ENCODE results near the gene MCAM.

The MCAM gene

DNA sequence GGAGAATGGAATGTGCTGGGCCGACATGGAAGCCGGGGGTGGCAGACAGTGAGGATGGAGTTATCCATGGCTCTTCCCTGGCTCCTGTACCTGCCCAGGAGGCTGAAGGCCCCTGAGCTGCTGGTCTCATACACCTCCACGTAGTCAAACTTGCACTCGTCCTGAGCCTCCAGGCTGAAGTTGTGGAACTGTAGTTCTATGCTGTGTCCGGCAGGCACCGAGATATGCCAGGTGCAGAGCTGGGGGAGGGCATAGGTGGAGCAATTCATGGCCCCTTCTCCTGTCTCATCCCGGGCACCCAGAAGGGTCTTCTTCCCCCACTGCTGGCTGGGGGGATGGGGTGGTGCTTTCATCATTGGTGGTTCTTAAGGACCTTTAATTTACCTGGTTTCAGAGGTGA, 26.8 kb upstream of the MCAM start:
- TF ChIP-seq BACH2 (CRISPR knock-in tag; IDR thresholded peaks at IDR 0.05; ENCODE audit: borderline replicate concordance) (no peak), PPARA (CRISPR knock-in tag; IDR thresholded peaks at IDR 0.05; ENCODE audit: borderline replicate concordance) (no peak), ZC3H10 (CRISPR knock-in tag; IDR thresholded peaks at IDR 0.05) (no peak)
- no peak for ATAC-seq

DNA sequence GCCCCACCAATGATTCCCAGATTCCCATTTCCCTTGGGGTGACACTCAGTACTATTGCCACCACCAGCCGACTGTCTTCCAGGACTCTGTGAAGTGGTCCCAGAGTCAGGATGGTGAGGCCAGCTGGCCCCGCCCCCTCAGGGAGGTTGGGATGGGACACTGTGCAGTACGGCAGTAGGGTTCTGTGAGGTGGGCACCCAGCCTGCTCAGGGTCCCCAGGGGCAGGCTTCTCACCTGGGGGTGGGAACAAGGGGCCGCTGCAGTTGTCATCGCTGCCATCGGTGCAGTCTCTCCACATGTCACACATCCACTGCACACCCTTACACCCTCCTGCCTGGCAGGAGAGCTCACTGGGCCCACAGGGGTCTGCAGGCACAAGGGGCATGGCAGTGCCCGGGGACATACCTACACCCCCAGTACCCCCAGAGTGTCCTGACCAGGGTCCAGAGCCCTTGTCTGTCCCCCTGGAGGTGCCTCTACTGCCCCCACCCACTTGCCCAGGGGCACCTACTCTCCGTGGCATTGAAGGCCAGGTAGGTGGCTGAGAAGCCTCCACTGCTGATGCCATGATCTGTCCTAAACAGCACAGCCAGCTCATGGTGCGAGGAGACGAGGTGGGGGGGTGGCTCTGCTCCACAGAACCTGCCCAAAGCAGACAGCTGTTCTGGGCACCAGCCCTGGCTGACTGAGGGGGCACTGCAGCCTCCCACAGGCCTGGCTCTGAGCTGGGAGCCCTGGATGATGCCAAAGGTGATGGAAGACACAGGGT, 25.6 kb upstream of the MCAM start:
- ATAC-seq: no peak
- TF ChIP-seq SNAI2 (CRISPR knock-in tag; IDR thresholded peaks at IDR 0.05) (no peak), ISL1 (CRISPR knock-in tag; IDR thresholded peaks at IDR 0.05) (no peak), TCF4 (CRISPR knock-in tag; IDR thresholded peaks at IDR 0.05; ENCODE audit: borderline replicate concordance) (no peak), RARB (CRISPR knock-in tag; IDR thresholded peaks at IDR 0.05) (no peak), CSDC2 (CRISPR knock-in tag; IDR thresholded peaks at IDR 0.05) (no peak)
- TF ChIP-seq, protein P1, sequence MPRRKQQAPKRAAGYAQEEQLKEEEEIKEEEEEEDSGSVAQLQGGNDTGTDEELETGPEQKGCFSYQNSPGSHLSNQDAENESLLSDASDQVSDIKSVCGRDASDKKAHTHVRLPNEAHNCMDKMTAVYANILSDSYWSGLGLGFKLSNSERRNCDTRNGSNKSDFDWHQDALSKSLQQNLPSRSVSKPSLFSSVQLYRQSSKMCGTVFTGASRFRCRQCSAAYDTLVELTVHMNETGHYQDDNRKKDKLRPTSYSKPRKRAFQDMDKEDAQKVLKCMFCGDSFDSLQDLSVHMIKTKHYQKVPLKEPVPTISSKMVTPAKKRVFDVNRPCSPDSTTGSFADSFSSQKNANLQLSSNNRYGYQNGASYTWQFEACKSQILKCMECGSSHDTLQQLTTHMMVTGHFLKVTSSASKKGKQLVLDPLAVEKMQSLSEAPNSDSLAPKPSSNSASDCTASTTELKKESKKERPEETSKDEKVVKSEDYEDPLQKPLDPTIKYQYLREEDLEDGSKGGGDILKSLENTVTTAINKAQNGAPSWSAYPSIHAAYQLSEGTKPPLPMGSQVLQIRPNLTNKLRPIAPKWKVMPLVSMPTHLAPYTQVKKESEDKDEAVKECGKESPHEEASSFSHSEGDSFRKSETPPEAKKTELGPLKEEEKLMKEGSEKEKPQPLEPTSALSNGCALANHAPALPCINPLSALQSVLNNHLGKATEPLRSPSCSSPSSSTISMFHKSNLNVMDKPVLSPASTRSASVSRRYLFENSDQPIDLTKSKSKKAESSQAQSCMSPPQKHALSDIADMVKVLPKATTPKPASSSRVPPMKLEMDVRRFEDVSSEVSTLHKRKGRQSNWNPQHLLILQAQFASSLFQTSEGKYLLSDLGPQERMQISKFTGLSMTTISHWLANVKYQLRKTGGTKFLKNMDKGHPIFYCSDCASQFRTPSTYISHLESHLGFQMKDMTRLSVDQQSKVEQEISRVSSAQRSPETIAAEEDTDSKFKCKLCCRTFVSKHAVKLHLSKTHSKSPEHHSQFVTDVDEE (CRISPR knock-in tag; IDR thresholded peaks at IDR 0.05): no peak

DNA sequence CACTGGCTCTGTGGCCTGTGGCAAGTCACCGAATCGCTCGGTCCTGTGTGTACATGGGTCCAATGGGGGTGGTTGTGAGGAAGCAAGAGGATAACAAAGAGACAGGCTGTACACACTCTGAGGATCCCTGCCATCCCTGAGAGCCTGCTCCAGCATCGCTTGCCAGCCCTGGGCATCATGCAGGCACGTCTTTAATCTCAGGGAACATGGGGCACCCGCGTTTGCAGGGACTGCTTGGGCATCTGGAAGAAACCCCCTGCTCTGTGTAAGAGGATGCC, 25.0 kb upstream of the MCAM start:
- no peak for ATAC-seq
- TF ChIP-seq, protein P1 (CRISPR knock-in tag; IDR thresholded peaks at IDR 0.05): no peak
- TF ChIP-seq, protein P2, sequence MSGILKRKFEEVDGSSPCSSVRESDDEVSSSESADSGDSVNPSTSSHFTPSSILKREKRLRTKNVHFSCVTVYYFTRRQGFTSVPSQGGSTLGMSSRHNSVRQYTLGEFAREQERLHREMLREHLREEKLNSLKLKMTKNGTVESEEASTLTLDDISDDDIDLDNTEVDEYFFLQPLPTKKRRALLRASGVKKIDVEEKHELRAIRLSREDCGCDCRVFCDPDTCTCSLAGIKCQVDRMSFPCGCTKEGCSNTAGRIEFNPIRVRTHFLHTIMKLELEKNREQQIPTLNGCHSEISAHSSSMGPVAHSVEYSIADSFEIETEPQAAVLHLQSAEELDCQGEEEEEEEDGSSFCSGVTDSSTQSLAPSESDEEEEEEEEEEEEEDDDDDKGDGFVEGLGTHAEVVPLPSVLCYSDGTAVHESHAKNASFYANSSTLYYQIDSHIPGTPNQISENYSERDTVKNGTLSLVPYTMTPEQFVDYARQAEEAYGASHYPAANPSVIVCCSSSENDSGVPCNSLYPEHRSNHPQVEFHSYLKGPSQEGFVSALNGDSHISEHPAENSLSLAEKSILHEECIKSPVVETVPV (CRISPR knock-in tag; IDR thresholded peaks at IDR 0.05): no peak
- no peak for TF ChIP-seq TOX (CRISPR knock-in tag; IDR thresholded peaks at IDR 0.05; ENCODE audit: borderline replicate concordance)
- TF ChIP-seq GLIS3 (CRISPR knock-in tag; IDR thresholded peaks at IDR 0.05): no peak
- TF ChIP-seq ZFP30 (CRISPR knock-in tag; IDR thresholded peaks at IDR 0.05): no peak
- no peak for TF ChIP-seq ISL1 (CRISPR knock-in tag; IDR thresholded peaks at IDR 0.05)
- TF ChIP-seq ESRRG (CRISPR knock-in tag; IDR thresholded peaks at IDR 0.05): no peak
- no peak for TF ChIP-seq BACH2 (CRISPR knock-in tag; IDR thresholded peaks at IDR 0.05; ENCODE audit: borderline replicate concordance)
- TF ChIP-seq, protein P3, sequence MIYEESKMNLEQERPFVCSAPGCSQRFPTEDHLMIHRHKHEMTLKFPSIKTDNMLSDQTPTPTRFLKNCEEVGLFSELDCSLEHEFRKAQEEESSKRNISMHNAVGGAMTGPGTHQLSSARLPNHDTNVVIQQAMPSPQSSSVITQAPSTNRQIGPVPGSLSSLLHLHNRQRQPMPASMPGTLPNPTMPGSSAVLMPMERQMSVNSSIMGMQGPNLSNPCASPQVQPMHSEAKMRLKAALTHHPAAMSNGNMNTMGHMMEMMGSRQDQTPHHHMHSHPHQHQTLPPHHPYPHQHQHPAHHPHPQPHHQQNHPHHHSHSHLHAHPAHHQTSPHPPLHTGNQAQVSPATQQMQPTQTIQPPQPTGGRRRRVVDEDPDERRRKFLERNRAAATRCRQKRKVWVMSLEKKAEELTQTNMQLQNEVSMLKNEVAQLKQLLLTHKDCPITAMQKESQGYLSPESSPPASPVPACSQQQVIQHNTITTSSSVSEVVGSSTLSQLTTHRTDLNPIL (CRISPR knock-in tag; IDR thresholded peaks at IDR 0.05; ENCODE audit: low read depth): no peak
- no peak for TF ChIP-seq ZFP3 (CRISPR knock-in tag; IDR thresholded peaks at IDR 0.05)
- TF ChIP-seq, protein P4, sequence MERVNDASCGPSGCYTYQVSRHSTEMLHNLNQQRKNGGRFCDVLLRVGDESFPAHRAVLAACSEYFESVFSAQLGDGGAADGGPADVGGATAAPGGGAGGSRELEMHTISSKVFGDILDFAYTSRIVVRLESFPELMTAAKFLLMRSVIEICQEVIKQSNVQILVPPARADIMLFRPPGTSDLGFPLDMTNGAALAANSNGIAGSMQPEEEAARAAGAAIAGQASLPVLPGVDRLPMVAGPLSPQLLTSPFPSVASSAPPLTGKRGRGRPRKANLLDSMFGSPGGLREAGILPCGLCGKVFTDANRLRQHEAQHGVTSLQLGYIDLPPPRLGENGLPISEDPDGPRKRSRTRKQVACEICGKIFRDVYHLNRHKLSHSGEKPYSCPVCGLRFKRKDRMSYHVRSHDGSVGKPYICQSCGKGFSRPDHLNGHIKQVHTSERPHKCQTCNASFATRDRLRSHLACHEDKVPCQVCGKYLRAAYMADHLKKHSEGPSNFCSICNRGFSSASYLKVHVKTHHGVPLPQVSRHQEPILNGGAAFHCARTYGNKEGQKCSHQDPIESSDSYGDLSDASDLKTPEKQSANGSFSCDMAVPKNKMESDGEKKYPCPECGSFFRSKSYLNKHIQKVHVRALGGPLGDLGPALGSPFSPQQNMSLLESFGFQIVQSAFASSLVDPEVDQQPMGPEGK (CRISPR knock-in tag; IDR thresholded peaks at IDR 0.05; ENCODE audit: borderline replicate concordance): no peak
- TF ChIP-seq ARNTL (CRISPR knock-in tag; IDR thresholded peaks at IDR 0.05; ENCODE audit: borderline replicate concordance, low read depth): no peak
- no peak for TF ChIP-seq RARB (CRISPR knock-in tag; IDR thresholded peaks at IDR 0.05)
- no peak for TF ChIP-seq ZC3H10 (CRISPR knock-in tag; IDR thresholded peaks at IDR 0.05)
- TF ChIP-seq OSR1 (CRISPR knock-in tag; IDR thresholded peaks at IDR 0.05): no peak
- no peak for TF ChIP-seq ZNF565 (CRISPR knock-in tag; conservative IDR thresholded peaks at IDR 0.05; ENCODE audit: low read depth)

Data from SK-N-SH treated with all-trans-retinoic acid at 6 μM for 48 hours (cell line).